Neural cell (in vitro differentiated cells): Measurements from ENCODE around the gene ADAMTS14.

Experiments
- EP300 ChIP-seq: fragments of 450-650 bp; conservative IDR thresholded peaks from 2 replicates; pipeline ENCODE4 v1.6.1; 2014; ENCODE audit warnings: antibody characterized with exemption, mild to moderate bottlenecking, moderate library complexity; ENCODE audit not compliant: poor library complexity, severe bottlenecking
- EZH2 ChIP-seq: fragments of 200-600, 300-800 bp; shearing (Covaris generic), sonication (generic); IDR thresholded peaks from 2 replicates; pipeline ENCODE4 v1.6.1; 2014; ENCODE audit warnings: antibody characterized with exemption, low read length, borderline replicate concordance, mild to moderate bottlenecking; ENCODE audit not compliant: insufficient read depth, poor library complexity, severe bottlenecking
- POLR2AphosphoS5 ChIP-seq: IDR thresholded peaks from 2 replicates; pipeline ENCODE4 v1.6.1; 2012
- TF ChIP-seq, protein P1 (sequence below): fragments of 450-650 bp; IDR thresholded peaks from 2 replicates; pipeline ENCODE4 v1.5.1; 2014; ENCODE audit warnings: antibody characterized with exemption, mild to moderate bottlenecking, moderate library complexity; ENCODE audit not compliant: poor library complexity, severe bottlenecking
- TF ChIP-seq, protein P2 (sequence below): IDR thresholded peaks from 2 replicates; pipeline ENCODE4 v1.6.1; 2012; ENCODE audit warnings: borderline replicate concordance

DNA sequence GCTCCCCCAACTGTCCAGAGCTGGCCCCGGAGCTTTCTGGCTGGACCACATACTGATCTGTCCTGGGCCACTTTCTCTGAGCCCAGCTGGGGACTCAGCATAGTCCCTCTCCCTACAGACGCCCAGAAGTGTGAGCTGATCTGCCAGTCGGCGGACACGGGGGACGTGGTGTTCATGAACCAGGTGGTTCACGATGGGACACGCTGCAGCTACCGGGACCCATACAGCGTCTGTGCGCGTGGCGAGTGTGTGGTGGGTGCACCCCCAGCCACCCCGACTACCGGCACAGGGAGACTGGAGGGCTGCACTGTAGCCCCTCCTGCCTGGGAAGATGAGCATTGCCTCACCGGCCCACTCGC lies 71.1 kb downstream of the ADAMTS14 start:
- TF ChIP-seq, protein P1, sequence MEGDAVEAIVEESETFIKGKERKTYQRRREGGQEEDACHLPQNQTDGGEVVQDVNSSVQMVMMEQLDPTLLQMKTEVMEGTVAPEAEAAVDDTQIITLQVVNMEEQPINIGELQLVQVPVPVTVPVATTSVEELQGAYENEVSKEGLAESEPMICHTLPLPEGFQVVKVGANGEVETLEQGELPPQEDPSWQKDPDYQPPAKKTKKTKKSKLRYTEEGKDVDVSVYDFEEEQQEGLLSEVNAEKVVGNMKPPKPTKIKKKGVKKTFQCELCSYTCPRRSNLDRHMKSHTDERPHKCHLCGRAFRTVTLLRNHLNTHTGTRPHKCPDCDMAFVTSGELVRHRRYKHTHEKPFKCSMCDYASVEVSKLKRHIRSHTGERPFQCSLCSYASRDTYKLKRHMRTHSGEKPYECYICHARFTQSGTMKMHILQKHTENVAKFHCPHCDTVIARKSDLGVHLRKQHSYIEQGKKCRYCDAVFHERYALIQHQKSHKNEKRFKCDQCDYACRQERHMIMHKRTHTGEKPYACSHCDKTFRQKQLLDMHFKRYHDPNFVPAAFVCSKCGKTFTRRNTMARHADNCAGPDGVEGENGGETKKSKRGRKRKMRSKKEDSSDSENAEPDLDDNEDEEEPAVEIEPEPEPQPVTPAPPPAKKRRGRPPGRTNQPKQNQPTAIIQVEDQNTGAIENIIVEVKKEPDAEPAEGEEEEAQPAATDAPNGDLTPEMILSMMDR: no peak
- TF ChIP-seq POLR2AphosphoS5: no peak
- TF ChIP-seq EP300: no peak
- TF ChIP-seq, protein P2, sequence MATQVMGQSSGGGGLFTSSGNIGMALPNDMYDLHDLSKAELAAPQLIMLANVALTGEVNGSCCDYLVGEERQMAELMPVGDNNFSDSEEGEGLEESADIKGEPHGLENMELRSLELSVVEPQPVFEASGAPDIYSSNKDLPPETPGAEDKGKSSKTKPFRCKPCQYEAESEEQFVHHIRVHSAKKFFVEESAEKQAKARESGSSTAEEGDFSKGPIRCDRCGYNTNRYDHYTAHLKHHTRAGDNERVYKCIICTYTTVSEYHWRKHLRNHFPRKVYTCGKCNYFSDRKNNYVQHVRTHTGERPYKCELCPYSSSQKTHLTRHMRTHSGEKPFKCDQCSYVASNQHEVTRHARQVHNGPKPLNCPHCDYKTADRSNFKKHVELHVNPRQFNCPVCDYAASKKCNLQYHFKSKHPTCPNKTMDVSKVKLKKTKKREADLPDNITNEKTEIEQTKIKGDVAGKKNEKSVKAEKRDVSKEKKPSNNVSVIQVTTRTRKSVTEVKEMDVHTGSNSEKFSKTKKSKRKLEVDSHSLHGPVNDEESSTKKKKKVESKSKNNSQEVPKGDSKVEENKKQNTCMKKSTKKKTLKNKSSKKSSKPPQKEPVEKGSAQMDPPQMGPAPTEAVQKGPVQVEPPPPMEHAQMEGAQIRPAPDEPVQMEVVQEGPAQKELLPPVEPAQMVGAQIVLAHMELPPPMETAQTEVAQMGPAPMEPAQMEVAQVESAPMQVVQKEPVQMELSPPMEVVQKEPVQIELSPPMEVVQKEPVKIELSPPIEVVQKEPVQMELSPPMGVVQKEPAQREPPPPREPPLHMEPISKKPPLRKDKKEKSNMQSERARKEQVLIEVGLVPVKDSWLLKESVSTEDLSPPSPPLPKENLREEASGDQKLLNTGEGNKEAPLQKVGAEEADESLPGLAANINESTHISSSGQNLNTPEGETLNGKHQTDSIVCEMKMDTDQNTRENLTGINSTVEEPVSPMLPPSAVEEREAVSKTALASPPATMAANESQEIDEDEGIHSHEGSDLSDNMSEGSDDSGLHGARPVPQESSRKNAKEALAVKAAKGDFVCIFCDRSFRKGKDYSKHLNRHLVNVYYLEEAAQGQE: no peak
- TF ChIP-seq EZH2: no peak
